T-helper 2 cell (primary cell): ENCODE measurements around the gene LRCH1.
A peak's percentile ranks its signal among the peaks of the same experiment; 100 is the strongest.

ENCODE experiments used
- DNase-seq, 5 experiments: peaks; one replicate each; pipeline versions ENCODE4 v3.0.0 to v3.0.0-alpha.2; 2012 to 2022

The LRCH1 gene

GRCh38 chr13:46565808-46566750 is 13.1 kb downstream of the LRCH1 start:
- no peak for DNase-seq

GRCh38 chr13:46567671-46568070 is 14.7 kb downstream of the LRCH1 start:
- no peak for DNase-seq

- DNase-seq, result no peak
These were observed 16.5 kb downstream of the LRCH1 start for GRCh38 chr13:46569456-46569855.

- DNase-seq, result no peak
These were observed 17.3 kb downstream of the LRCH1 start for GRCh38 chr13:46570273-46570672.

- peak in 1 of 5 experiments; percentile 68 for DNase-seq
These were observed 18.4 kb downstream of the LRCH1 start for GRCh38 chr13:46571189-46571908.

- no peak for DNase-seq
These were observed 19.1 kb downstream of the LRCH1 start for GRCh38 chr13:46571909-46572595.

GRCh38 chr13:46572752-46573431 is 19.9 kb downstream of the LRCH1 start:
- no peak for DNase-seq

GRCh38 chr13:46575301-46575771 is 22.4 kb downstream of the LRCH1 start:
- peak in 1 of 5 experiments; percentile 45 for DNase-seq

GRCh38 chr13:46575818-46576221 is 22.9 kb downstream of the LRCH1 start:
- no peak for DNase-seq

GRCh38 chr13:46576762-46577161 is 23.8 kb downstream of the LRCH1 start:
- no peak for DNase-seq

GRCh38 chr13:46577696-46578589 is 25.0 kb downstream of the LRCH1 start:
- peak in 1 of 5 experiments; percentile 15 for DNase-seq

- DNase-seq, result no peak
These were observed 25.6 kb downstream of the LRCH1 start for GRCh38 chr13:46578590-46578975.

GRCh38 chr13:46580362-46580839 is 27.4 kb downstream of the LRCH1 start:
- DNase-seq, result no peak

- no peak for DNase-seq
These were observed 29.2 kb downstream of the LRCH1 start for GRCh38 chr13:46582190-46582589.

GRCh38 chr13:46586751-46587514 is 34.0 kb downstream of the LRCH1 start:
- no peak for DNase-seq

GRCh38 chr13:46587807-46588418 is 34.9 kb downstream of the LRCH1 start:
- no peak for DNase-seq

- no peak for DNase-seq
These were observed 39.4 kb downstream of the LRCH1 start for GRCh38 chr13:46592385-46592784.

GRCh38 chr13:46593398-46593797 is 40.4 kb downstream of the LRCH1 start:
- peak in 4 of 5 experiments; percentile 23 to 90 (median 32) for DNase-seq

- DNase-seq, result no peak
These were observed 41.6 kb downstream of the LRCH1 start for GRCh38 chr13:46594374-46595078.
